ENCODE results near the gene MMP10. TPM values are rescaled to one million over a fixed set of nuclear protein-coding genes. Genes with fewer than 3 reads are reported as not detected.

MMP10 gene
- total RNA-seq, 1 donor from 2014 or later: not detected

GRCh38 chr11:102729849-102730815 is 50.3 kb downstream of the MMP10 start:
- peak; percentile 1 for DNase-seq (ENCODE audit: low read depth)

- DNase-seq (ENCODE audit: low read depth): no peak
Measured at GRCh38 chr11:102727890-102728289, 52.5 kb downstream of the MMP10 start.

- DNase-seq (ENCODE audit: low read depth): no peak
Measured at GRCh38 chr11:102724904-102725500, 55.4 kb downstream of the MMP10 start, which contains the start of gene MMP8. Gene MMP8, minus strand, starts transcription at chr11:102724954. Its CDS starts 99 bp downstream, at chr11:102724855.

- no peak for DNase-seq (ENCODE audit: low read depth)
Measured at GRCh38 chr11:102722821-102723220, 57.6 kb downstream of the MMP10 start.

Other genes with a start within 250 kb of the MMP10 start
- gene MMP7, start 249.9 kb downstream of the MMP10 start, total RNA-seq: not detected in 2 replicates
- 0.13 TPM in 1 of 2 replicates, not detected in the other for gene MMP20, start 155.3 kb downstream of the MMP10 start, total RNA-seq
- gene MMP27, start 74.9 kb downstream of the MMP10 start, total RNA-seq: not detected in 2 replicates
- gene MMP8, start 55.7 kb downstream of the MMP10 start, total RNA-seq: not detected in 2 replicates
- 0.10 and 0.94 TPM in 2 replicates for gene MMP1, start 17.5 kb upstream of the MMP10 start, total RNA-seq
- gene MMP3, start 63.0 kb upstream of the MMP10 start, total RNA-seq: 0.31 TPM in 1 of 2 replicates, not detected in the other
- gene MMP12, start 94.4 kb upstream of the MMP10 start, total RNA-seq: not detected in 2 replicates
- gene MMP13, start 175.1 kb upstream of the MMP10 start, total RNA-seq: not detected in 2 replicates

Data from myocyte (in vitro differentiated cells).